Stimulated activated naive B cell treated with anti-CD40 and anti-IgM and Interleukin-4, amounts not matched to agents 10 μg/mL and 1 μg/mL and 100 μg/mL, for 72 hours (primary cell): ENCODE results near the gene KRTAP5-6.

ENCODE experiments used
- ATAC-seq, 2 donors: fragments of 150-1000 bp; cut with Tn5 transposase; replicated peaks; 2 replicates each; pipeline ENCODE4 v1.10.0; 2021; ENCODE audit warnings: moderate library complexity in 1 of 2
- DNase-seq: peaks from one replicate; pipeline ENCODE4 v3.0.0; 2021
- H3K27ac Mint-ChIP-seq: one replicate; pipeline ENCODE4 v1.8.0; 2022; ENCODE audit warnings: mild to moderate bottlenecking, mixed read lengths
- H3K27me3 Mint-ChIP-seq, 2 donors: one replicate each; pipeline ENCODE4 v1.8.0; 2022; ENCODE audit warnings: mixed read lengths in 2 of 2
- H3K36me3 Mint-ChIP-seq, 2 donors: one replicate each; pipeline ENCODE4 v1.8.0; 2022; ENCODE audit warnings: mixed read lengths in 2 of 2, mild to moderate bottlenecking in 1 of 2
- H3K4me1 Mint-ChIP-seq, 2 donors: one replicate each; pipeline ENCODE4 v1.8.0; 2022; ENCODE audit warnings: mixed read lengths in 2 of 2, mild to moderate bottlenecking in 1 of 2
- H3K4me3 Mint-ChIP-seq, 2 donors: one replicate each; pipeline ENCODE4 v1.8.0; 2022; ENCODE audit warnings: mild to moderate bottlenecking in 2 of 2, mixed read lengths in 2 of 2, moderate library complexity in 1 of 2
- H3K9me3 Mint-ChIP-seq, 2 donors: one replicate each; pipeline ENCODE4 v1.8.0; 2022; ENCODE audit warnings: mixed read lengths in 2 of 2, mild to moderate bottlenecking in 1 of 2

KRTAP5-6 gene

GRCh38 chr11:1696608-1697570 lies at the start of gene KRTAP5-6:
KRTAP5-6 (plus strand) TSS chr11:1697195; CDS start chr11:1697246, 51 bp downstream.
- no peaks in the 10 kb centered on the region for H3K36me3 Mint-ChIP-seq
- peaks cover 51 to 63% of the 10 kb centered on the region in 2 donors for H3K27me3 Mint-ChIP-seq
- no peak for ATAC-seq
- peaks cover 9 to 12% of the 10 kb centered on the region in 2 donors for H3K4me1 Mint-ChIP-seq
- H3K27ac Mint-ChIP-seq = no peak within 1 kb of the TSS
- H3K4me3 Mint-ChIP-seq = no peak within 1 kb of the TSS
- no peak for DNase-seq
- peaks cover 0 to 4% of the 10 kb centered on the region in 2 donors for H3K9me3 Mint-ChIP-seq

DNA sequence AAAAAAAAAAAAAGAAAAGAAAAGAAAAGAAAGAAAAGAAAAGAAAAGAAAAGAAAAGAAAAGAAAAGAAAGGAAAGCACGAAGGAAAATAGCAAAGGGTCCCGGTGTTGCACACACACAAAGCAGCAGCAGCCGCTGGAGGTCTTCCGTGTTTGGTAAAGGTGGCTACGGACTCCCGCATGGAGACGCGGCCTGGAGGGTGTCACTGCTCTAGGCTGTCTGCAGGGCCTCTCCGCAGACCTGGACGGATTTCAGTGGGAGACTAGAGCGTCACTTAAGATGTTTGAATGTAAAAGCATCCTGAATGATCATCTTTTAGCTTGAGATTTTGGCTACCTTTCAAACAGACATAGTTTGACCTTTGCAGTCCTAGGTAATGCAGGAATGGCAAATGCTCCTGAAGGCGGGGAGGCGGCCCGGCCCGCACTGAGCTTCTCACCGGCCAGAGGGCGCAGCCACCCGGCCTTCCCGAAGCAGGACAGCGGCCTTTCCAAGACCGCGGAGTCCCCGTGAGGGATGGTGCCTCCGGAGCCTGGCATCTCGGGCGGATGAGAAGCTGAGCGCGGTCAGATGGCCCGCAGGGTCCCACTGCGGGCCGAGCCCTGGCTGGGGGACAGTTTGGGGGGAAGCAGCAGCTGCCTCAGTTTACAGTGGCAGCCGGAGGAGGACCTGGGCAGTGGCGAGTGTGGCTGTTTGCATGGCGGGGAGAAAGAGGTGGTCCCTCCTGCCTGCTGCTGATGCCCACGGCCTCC lies 48.9 kb upstream of the KRTAP5-6 start:
- no peaks in the 10 kb centered on the region for H3K9me3 Mint-ChIP-seq
- H3K4me3 Mint-ChIP-seq = no peak overlapping the region

GRCh38 chr11:1648653-1649420 lies 48.2 kb upstream of the KRTAP5-6 start:
- Mint-ChIP-seq H3K36me3 (no peaks in the 10 kb centered on the region), H3K27ac (no peak overlapping the region), H3K27me3 (peaks cover 13 to 24% of the 10 kb centered on the region in 2 donors), H3K4me3 (no peak overlapping the region), H3K4me1 (peaks cover 0 to 2% of the 10 kb centered on the region in 2 donors), H3K9me3 (no peaks in the 10 kb centered on the region)
- DNase-seq = no peak
- no peak for ATAC-seq

More for the DNA sequence above, 48.9 kb upstream of the KRTAP5-6 start:
- H3K27ac Mint-ChIP-seq = no peak overlapping the region
- ATAC-seq = no peak
- peaks cover 12 to 26% of the 10 kb centered on the region in 2 donors for H3K27me3 Mint-ChIP-seq
- DNase-seq = no peak
- H3K36me3 Mint-ChIP-seq = no peaks in the 10 kb centered on the region
- H3K4me1 Mint-ChIP-seq = peaks cover 0 to 2% of the 10 kb centered on the region in 2 donors

- Mint-ChIP-seq H3K9me3 (no peaks in the 10 kb centered on the region), H3K36me3 (no peaks in the 10 kb centered on the region), H3K27me3 (peaks cover 12 to 24% of the 10 kb centered on the region in 2 donors), H3K4me3 (no peak overlapping the region), H3K4me1 (peaks cover 0 to 2% of the 10 kb centered on the region in 2 donors), H3K27ac (no peak overlapping the region)
- DNase-seq (no peak), ATAC-seq (no peak)
These were observed 46.7 kb upstream of the KRTAP5-6 start for GRCh38 chr11:1650034-1650917.

DNA sequence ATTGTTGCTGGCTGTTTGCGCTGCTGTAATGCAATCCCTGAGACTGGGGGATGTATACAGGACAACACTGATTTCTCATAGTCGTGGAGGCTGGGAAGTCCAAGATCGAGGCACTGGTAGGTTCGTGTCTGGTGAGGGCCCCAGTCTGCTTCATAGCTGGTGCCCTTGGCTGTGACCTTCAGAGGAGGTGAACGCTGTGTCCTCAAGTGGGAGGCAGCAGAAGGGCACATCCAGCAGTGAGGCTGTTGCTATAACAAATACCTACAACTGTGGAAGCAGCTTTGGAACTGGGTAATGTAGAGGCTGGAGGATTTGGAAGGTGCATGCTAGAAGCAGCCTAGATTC lies 46.1 kb upstream of the KRTAP5-6 start:
- DNase-seq = no peak
- Mint-ChIP-seq H3K27me3 (peaks cover 17 to 28% of the 10 kb centered on the region in 2 donors), H3K4me1 (peaks cover 0 to 2% of the 10 kb centered on the region in 2 donors), H3K27ac (no peak overlapping the region), H3K9me3 (no peaks in the 10 kb centered on the region), H3K36me3 (no peaks in the 10 kb centered on the region), H3K4me3 (no peak overlapping the region)
- no peak for ATAC-seq

GRCh38 chr11:1651411-1651980 lies 45.5 kb upstream of the KRTAP5-6 start:
- Mint-ChIP-seq H3K27ac (no peak overlapping the region), H3K27me3 (peaks cover 21 to 29% of the 10 kb centered on the region in 2 donors), H3K4me3 (no peak overlapping the region), H3K4me1 (peaks cover 0 to 2% of the 10 kb centered on the region in 2 donors), H3K36me3 (no peaks in the 10 kb centered on the region), H3K9me3 (no peaks in the 10 kb centered on the region)
- no peak for ATAC-seq
- DNase-seq = no peak

GRCh38 chr11:1652026-1652425 lies 45.0 kb upstream of the KRTAP5-6 start:
- H3K9me3 Mint-ChIP-seq = no peaks in the 10 kb centered on the region
- ATAC-seq = no peak

DNA sequence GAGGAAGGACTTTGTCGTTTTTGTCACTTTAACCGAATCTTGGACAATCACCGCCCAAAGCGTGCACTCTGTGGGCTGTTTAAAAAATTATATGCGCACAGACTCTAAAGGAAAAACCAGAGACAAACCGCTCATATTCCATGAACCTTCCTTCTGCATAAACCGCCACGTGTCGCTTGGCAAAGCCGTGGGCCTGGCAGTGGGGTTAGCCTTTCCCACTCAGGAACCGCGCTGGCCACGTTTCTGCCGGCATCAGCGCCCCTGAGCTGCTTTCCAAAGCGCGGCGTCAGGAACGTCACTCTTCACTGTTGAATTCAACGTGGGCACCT lies 44.6 kb upstream of the KRTAP5-6 start:
- Mint-ChIP-seq H3K27ac (no peak overlapping the region), H3K4me3 (no peak overlapping the region), H3K36me3 (no peaks in the 10 kb centered on the region), H3K9me3 (no peaks in the 10 kb centered on the region), H3K27me3 (peaks cover 27 to 29% of the 10 kb centered on the region in 2 donors), H3K4me1 (peaks cover 0 to 2% of the 10 kb centered on the region in 2 donors)
- ATAC-seq = no peak
- no peak for DNase-seq

More at GRCh38 chr11:1652026-1652425, 45.0 kb upstream of the KRTAP5-6 start:
- Mint-ChIP-seq H3K27me3 (peaks cover 27 to 29% of the 10 kb centered on the region in 2 donors), H3K4me1 (peaks cover 0 to 2% of the 10 kb centered on the region in 2 donors), H3K27ac (no peak overlapping the region), H3K36me3 (no peaks in the 10 kb centered on the region), H3K4me3 (no peak overlapping the region)
- no peak for DNase-seq

GRCh38 chr11:1652771-1653540 lies 44.0 kb upstream of the KRTAP5-6 start:
- peak; percentile 51 for DNase-seq
- peak; percentile 83 to 87 for ATAC-seq
- Mint-ChIP-seq H3K4me3 (no peak overlapping the region), H3K36me3 (no peaks in the 10 kb centered on the region), H3K4me1 (peaks cover 0 to 2% of the 10 kb centered on the region in 2 donors), H3K27ac (no peak overlapping the region), H3K27me3 (peaks cover 29 to 32% of the 10 kb centered on the region in 2 donors), H3K9me3 (no peaks in the 10 kb centered on the region)

GRCh38 chr11:1653541-1654387 lies 43.2 kb upstream of the KRTAP5-6 start:
- Mint-ChIP-seq H3K9me3 (no peaks in the 10 kb centered on the region), H3K27me3 (peaks cover 29 to 36% of the 10 kb centered on the region in 2 donors), H3K36me3 (no peaks in the 10 kb centered on the region), H3K4me1 (peaks cover 0 to 2% of the 10 kb centered on the region in 2 donors), H3K27ac (no peak overlapping the region), H3K4me3 (no peak overlapping the region)
- DNase-seq = no peak
- ATAC-seq = no peak

DNA sequence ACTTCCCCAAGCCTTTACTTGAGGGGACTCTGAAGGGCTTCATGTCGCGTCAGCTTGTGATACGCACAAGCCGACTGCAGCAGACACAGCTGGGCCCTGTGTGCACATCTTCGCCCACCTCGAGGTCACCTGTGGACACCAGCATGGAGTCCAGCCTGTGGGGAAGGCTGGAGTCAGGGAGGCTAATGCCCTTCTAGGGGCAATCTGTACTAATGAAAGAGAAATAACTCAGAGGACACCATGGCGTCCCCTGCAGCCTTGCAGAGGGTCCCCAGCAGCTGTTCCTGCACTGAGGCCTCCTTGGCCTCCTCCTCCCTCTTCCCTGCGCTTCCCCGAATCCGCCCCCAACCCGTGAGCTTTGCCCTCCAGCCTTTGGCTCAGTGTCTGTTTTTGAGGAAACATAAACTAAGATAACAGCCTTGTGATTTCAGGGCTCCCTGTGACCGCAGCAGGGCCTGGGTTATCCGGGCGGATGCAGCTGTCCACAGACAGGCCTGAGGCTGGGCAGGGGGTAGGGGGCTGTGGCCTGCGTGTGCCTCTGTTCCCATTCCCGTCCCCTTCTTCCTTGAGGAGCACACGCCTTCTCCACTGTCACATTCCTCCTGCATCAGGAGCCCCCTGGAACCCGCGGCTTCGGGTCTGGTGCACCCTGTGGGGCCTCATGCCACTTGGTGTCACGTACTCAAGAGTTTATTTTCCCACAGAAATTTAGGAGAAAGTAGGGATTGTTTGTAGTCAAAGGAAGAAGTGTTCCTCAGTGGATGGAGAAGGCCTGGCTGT lies 42.4 kb upstream of the KRTAP5-6 start:
- DNase-seq = no peak
- no peak for ATAC-seq
- Mint-ChIP-seq H3K4me1 (peaks cover 4 to 6% of the 10 kb centered on the region in 2 donors), H3K27me3 (peaks cover 32 to 41% of the 10 kb centered on the region in 2 donors), H3K9me3 (no peaks in the 10 kb centered on the region), H3K36me3 (no peaks in the 10 kb centered on the region), H3K4me3 (no peak overlapping the region), H3K27ac (no peak overlapping the region)
